OCI-M2 (cell line): ENCODE measurements around the gene ENTREP1.

Experiments used
- DNase-seq: peaks from one replicate; lab custom pipeline; 2025; ENCODE audit not compliant: unreplicated experiment; lab: John Stamatoyannopoulos, UW

The ENTREP1 gene

GRCh38 chr9:69319324-69320025 lies 5.5 kb upstream of the ENTREP1 start:
- DNase-seq: no peak

GRCh38 chr9:69322256-69322655 lies 2.8 kb upstream of the ENTREP1 start:
- DNase-seq: no peak

- no peak for DNase-seq
Observed at GRCh38 chr9:69323861-69324260, 1.2 kb upstream of the ENTREP1 start.

- no peak for DNase-seq
Observed at GRCh38 chr9:69325409-69326212, 596 bp downstream of the ENTREP1 start.

GRCh38 chr9:69326261-69326660 lies 1.2 kb downstream of the ENTREP1 start:
- DNase-seq: no peak

GRCh38 chr9:69330580-69330979 lies 5.6 kb downstream of the ENTREP1 start:
- DNase-seq: no peak

GRCh38 chr9:69331444-69331843 lies 6.4 kb downstream of the ENTREP1 start:
- no peak for DNase-seq

GRCh38 chr9:69332067-69332685 lies 7.2 kb downstream of the ENTREP1 start:
- no peak for DNase-seq

GRCh38 chr9:69333716-69334115 lies 8.7 kb downstream of the ENTREP1 start:
- DNase-seq: no peak

- DNase-seq: no peak
Observed at GRCh38 chr9:69334317-69334716, 9.3 kb downstream of the ENTREP1 start.

- DNase-seq: no peak
Observed at GRCh38 chr9:69339620-69340019, 14.6 kb downstream of the ENTREP1 start.

- no peak for DNase-seq
Observed at GRCh38 chr9:69340631-69341030, 15.6 kb downstream of the ENTREP1 start.

GRCh38 chr9:69342769-69343168 lies 17.8 kb downstream of the ENTREP1 start:
- DNase-seq: no peak

GRCh38 chr9:69344459-69344858 lies 19.4 kb downstream of the ENTREP1 start:
- DNase-seq: no peak

- DNase-seq: no peak
Observed at GRCh38 chr9:69346596-69347390, 21.8 kb downstream of the ENTREP1 start.

GRCh38 chr9:69347607-69348006 lies 22.6 kb downstream of the ENTREP1 start:
- DNase-seq: no peak

- no peak for DNase-seq
Observed at GRCh38 chr9:69351227-69351626, 26.2 kb downstream of the ENTREP1 start.

- no peak for DNase-seq
Observed at GRCh38 chr9:69355232-69355631, 30.2 kb downstream of the ENTREP1 start.

GRCh38 chr9:69357030-69357775 lies 32.2 kb downstream of the ENTREP1 start:
- DNase-seq: no peak

GRCh38 chr9:69357821-69358220 lies 32.8 kb downstream of the ENTREP1 start:
- no peak for DNase-seq

- DNase-seq: no peak
Observed at GRCh38 chr9:69363191-69363590, 38.2 kb downstream of the ENTREP1 start.
